IMR-90 (cell line): ENCODE data around the gene ADH1C.

ENCODE experiments used
- CEBPB ChIP-seq: IDR thresholded peaks from 2 replicates; pipeline ENCODE4 v1.6.1; 2012; ENCODE audit warnings: low read depth, low read length, improper control_type of control experiment
- MAFK ChIP-seq: IDR thresholded peaks from 2 replicates; pipeline ENCODE4 v1.6.1; 2012; ENCODE audit warnings: low read depth, low read length, improper control_type of control experiment
- NFE2L2 ChIP-seq: fragments of 150-350 bp; IDR thresholded peaks from 2 replicates; pipeline ENCODE4 v1.6.1; 2016; ENCODE audit warnings: low read depth, mild to moderate bottlenecking, low read length
- RCOR1 ChIP-seq: IDR thresholded peaks from 2 replicates; pipeline ENCODE4 v1.6.1; 2012; ENCODE audit warnings: mild to moderate bottlenecking, low read length, improper control_type of control experiment; ENCODE audit not compliant: insufficient replicate concordance
- TF ChIP-seq, protein P1 (sequence below): conservative IDR thresholded peaks from 2 replicates; pipeline ENCODE4 v1.5.1; 2012; ENCODE audit warnings: mild to moderate bottlenecking, low read depth, low read length, improper control_type of control experiment

DNA sequence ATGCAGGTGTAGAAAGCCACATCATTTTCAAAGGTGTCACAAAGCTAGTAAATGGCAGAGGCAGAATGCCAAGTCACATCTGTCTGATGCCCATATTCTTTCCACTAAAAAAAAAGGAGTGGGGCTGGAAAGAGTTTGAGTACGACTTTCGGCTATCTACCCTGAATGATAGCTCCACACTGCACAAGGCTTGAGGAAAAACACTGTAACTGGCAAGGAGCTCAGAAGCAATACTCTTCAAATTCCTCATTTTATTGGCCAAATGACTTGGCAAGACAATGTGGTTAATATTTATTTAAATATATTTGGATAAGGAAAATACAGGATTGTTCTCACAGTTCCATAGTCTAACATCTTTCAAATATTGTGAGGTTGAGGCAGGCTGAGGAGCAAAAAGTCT, 5.4 kb upstream of the ADH1C start:
- TF ChIP-seq CEBPB (no peak), RCOR1 (no peak), MAFK (no peak), NFE2L2 (no peak)
- TF ChIP-seq, protein P1, sequence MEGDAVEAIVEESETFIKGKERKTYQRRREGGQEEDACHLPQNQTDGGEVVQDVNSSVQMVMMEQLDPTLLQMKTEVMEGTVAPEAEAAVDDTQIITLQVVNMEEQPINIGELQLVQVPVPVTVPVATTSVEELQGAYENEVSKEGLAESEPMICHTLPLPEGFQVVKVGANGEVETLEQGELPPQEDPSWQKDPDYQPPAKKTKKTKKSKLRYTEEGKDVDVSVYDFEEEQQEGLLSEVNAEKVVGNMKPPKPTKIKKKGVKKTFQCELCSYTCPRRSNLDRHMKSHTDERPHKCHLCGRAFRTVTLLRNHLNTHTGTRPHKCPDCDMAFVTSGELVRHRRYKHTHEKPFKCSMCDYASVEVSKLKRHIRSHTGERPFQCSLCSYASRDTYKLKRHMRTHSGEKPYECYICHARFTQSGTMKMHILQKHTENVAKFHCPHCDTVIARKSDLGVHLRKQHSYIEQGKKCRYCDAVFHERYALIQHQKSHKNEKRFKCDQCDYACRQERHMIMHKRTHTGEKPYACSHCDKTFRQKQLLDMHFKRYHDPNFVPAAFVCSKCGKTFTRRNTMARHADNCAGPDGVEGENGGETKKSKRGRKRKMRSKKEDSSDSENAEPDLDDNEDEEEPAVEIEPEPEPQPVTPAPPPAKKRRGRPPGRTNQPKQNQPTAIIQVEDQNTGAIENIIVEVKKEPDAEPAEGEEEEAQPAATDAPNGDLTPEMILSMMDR = no peak
